Measurements from ENCODE around the gene GRM4. TPM values are rescaled to one million over a fixed set of nuclear protein-coding genes. Genes with fewer than 3 reads are reported as not detected.

Gene GRM4
- polyA plus RNA-seq, 1 of the 3 experiments (the other 2 are of a cell fraction): not detected

- DNase-seq: peak; percentile 48
- peaks cover 0 to 7% of the 10 kb centered on the region in 2 experiments; a peak in 1 of 4 replicates for H3K4me1 ChIP-seq (ENCODE audit: control insufficient read depth in 1 of 2, insufficient read depth in 2 of 2, low read depth in 1 of 2, low read length in 1 of 2)
- H4K20me1 ChIP-seq (ENCODE audit: insufficient read depth): no peaks in the 10 kb centered on the region
- ChIA-PET POLR2A (no interaction called here), CTCF (interaction anchor here (1.0 to 1.3 kb wide), 2 partner anchors 71 to 241 kb away, joined by 3 read pairs; no protein-coding TSS in a partner anchor)
- H3K9me2 ChIP-seq: no peaks in the 10 kb centered on the region
- WGBS (ENCODE audit: low lambda C conversion rate): 56% methylated on average over 16 of the region's 21 CpGs
- H3K79me2 ChIP-seq (ENCODE audit: insufficient read depth): no peaks in the 10 kb centered on the region
- H3K4me2 ChIP-seq: no peak overlapping the region
- H3K9me3 ChIP-seq: no peaks in the 10 kb centered on the region
- no peaks in the 10 kb centered on the region for H3K36me3 ChIP-seq (replicated peaks in 1 of 2; ENCODE audit: control insufficient read depth in 1 of 2, insufficient read depth in 2 of 2, low read length in 1 of 2)
- H3F3A ChIP-seq (replicated peaks; ENCODE audit: insufficient read depth): no peaks in the 10 kb centered on the region
- H2AFZ ChIP-seq (ENCODE audit: low read depth): no peak overlapping the region
- H3K4me3 ChIP-seq (ENCODE audit: low read depth in 2 of 2, low read length in 1 of 2): no peak overlapping the region
- TF ChIP-seq TEAD4 (IDR thresholded peaks at IDR 0.05; ENCODE audit: borderline replicate concordance, insufficient read depth) (no peak), CTCF (IDR thresholded peaks at IDR 0.05) (no peak), YY1 (IDR thresholded peaks at IDR 0.05; ENCODE audit: low read depth) (no peak), NFIC (IDR thresholded peaks at IDR 0.05; ENCODE audit: borderline replicate concordance) (no peak), FOXJ3 (CRISPR knock-in tag; IDR thresholded peaks at IDR 0.05) (no peak), RFX5 (IDR thresholded peaks at IDR 0.05; ENCODE audit: low read length) (no peak)
- no peak overlapping the region for H3K9ac ChIP-seq
- no peak overlapping the region for H3K27ac ChIP-seq (ENCODE audit: low read depth in 2 of 2, low read length in 1 of 2)
- H3K27me3 ChIP-seq (ENCODE audit: insufficient read depth): no peaks in the 10 kb centered on the region; the same call in 1 of the 2 replicates
Measured at GRCh38 chr6:33984466-33985312, 161.2 kb downstream of the GRM4 start.

- H3K4me1 ChIP-seq (ENCODE audit: control insufficient read depth in 1 of 2, insufficient read depth in 2 of 2, low read depth in 1 of 2, low read length in 1 of 2): peaks cover 0 to 7% of the 10 kb centered on the region in 2 experiments; a peak in 1 of 4 replicates
- H3K9me3 ChIP-seq: no peaks in the 10 kb centered on the region
- H3K27ac ChIP-seq (ENCODE audit: low read depth in 2 of 2, low read length in 1 of 2): no peak overlapping the region
- ChIA-PET CTCF (interaction anchor here (0.9 to 1.4 kb wide), 3 partner anchors 9 to 213 kb away, joined by 3 to 5 read pairs (median 4); no protein-coding TSS in a partner anchor), POLR2A (no interaction called here)
- H4K20me1 ChIP-seq (ENCODE audit: insufficient read depth): no peaks in the 10 kb centered on the region
- H3K9me2 ChIP-seq: no peaks in the 10 kb centered on the region
- H3K36me3 ChIP-seq (replicated peaks in 1 of 2; ENCODE audit: control insufficient read depth in 1 of 2, insufficient read depth in 2 of 2, low read length in 1 of 2): no peaks in the 10 kb centered on the region
- DNase-seq: peak; percentile 12
- no peaks in the 10 kb centered on the region for H3K79me2 ChIP-seq (ENCODE audit: insufficient read depth)
- 54% methylated on average over 8 of the region's 8 CpGs for WGBS (ENCODE audit: low lambda C conversion rate)
- no peaks in the 10 kb centered on the region; the same call in 1 of the 2 replicates for H3K27me3 ChIP-seq (ENCODE audit: insufficient read depth)
- TF ChIP-seq TCF12 (IDR thresholded peaks at IDR 0.05): no peak
- TF ChIP-seq GATA2 (CRISPR knock-in tag; IDR thresholded peaks at IDR 0.05): no peak
- no peak for TF ChIP-seq RCOR1 (IDR thresholded peaks at IDR 0.05; ENCODE audit: low read length)
- no peak for TF ChIP-seq SMC3 (IDR thresholded peaks at IDR 0.05; ENCODE audit: low read depth, low read length)
- TF ChIP-seq FOSL2 (IDR thresholded peaks at IDR 0.05; ENCODE audit: borderline replicate concordance, low read depth): no peak
- no peak for TF ChIP-seq NFIC (IDR thresholded peaks at IDR 0.05; ENCODE audit: borderline replicate concordance)
- no peak for TF ChIP-seq POLR2AphosphoS5 (IDR thresholded peaks at IDR 0.05; ENCODE audit: low read depth, low read length)
- H2AFZ ChIP-seq (ENCODE audit: low read depth): no peak overlapping the region
- H3K9ac ChIP-seq: no peak overlapping the region
- no peaks in the 10 kb centered on the region for H3F3A ChIP-seq (replicated peaks; ENCODE audit: insufficient read depth)
- no peak overlapping the region for H3K4me3 ChIP-seq (ENCODE audit: low read depth in 2 of 2, low read length in 1 of 2)
- H3K4me2 ChIP-seq: no peak overlapping the region
Measured at GRCh38 chr6:33983721-33984465, 162.0 kb downstream of the GRM4 start.

Measured in SK-N-SH (cell line).